ENCODE measurements around the gene XXYLT1.

GRCh38 chr3:195079636-195080035 lies 191.3 kb downstream of the XXYLT1 start:
- TF ChIP-seq YY1 (IDR thresholded peaks at IDR 0.05; ENCODE audit: insufficient read depth, insufficient read length): no peak
- TF ChIP-seq ZNF274 (IDR thresholded peaks at IDR 0.05; ENCODE audit: low read depth, low read length): no peak
